Transverse colon (tissue), 4 donors: Measurements from ENCODE around the gene MMAA.

ENCODE experiments used
- EP300 ChIP-seq: sonication (generic); formaldehyde crosslinking; IDR thresholded peaks from one replicate; pipeline ENCODE4 v1.6.1; 2017; ENCODE audit warnings: antibody characterized with exemption, low read depth
- POLR2A ChIP-seq: fragments of 450-650 bp; IDR thresholded peaks from one replicate; pipeline ENCODE4 v1.6.1; 2016; ENCODE audit warnings: antibody characterized with exemption, mild to moderate bottlenecking, moderate library complexity
- POLR2AphosphoS5 ChIP-seq, 3 donors: sonication (generic); formaldehyde crosslinking; IDR thresholded peaks; one replicate each; pipeline ENCODE4 v1.6.1; 2016; ENCODE audit warnings: antibody characterized with exemption in 3 of 3
- TF ChIP-seq, protein P1 (sequence below), 5 experiments: fragments of 200-600 bp in 3 of 5; fragments of 450-650 bp in 2 of 5; sonication (generic) in 3 of 5; IDR thresholded peaks; 1 replicate in 2 of 5; 2 replicates in 3 of 5; pipeline ENCODE4 v1.5.1; 2016 to 2017; ENCODE audit warnings: antibody characterized with exemption in 5 of 5, inconsistent platforms in 3 of 5, mild to moderate bottlenecking in 2 of 5, moderate library complexity in 1 of 5

DNA sequence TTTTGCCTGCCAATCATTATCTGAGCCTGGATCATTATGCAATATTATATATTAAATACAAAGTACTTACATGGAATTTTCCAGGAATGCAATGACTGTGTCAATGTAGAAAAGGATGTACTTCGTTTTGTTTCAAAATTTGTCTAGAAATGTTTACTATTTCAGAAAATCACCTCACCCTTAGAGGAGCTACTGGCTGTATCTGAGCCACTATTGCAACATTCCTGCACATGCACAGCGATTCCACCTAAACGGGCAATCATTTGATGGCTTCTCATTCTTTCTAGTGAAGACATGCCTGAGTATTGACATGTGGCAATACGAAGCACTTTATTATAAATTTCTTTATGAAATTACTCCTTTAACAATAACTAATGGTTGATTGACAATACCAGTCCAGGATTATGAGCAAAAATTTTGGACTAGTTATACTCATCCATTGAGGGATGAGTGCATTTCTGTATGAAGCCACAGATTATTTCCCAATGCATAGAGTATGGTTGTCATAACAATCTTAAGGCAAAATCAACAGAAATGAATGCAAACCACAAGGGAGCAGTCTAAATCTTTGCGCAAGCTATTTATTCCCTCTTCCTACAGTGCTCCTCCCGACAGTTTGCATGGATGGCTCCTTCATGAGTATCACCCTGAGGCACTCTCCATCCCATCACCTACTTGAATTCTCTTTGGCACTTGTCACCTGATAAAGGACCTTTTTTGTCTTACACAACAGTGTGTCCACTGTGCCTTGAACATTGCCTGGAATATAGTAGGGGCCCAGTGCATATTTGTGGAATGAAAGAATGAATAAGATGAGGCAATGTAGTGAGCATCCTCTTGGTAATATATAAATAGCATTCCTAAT is 35.8 kb upstream of the MMAA start:
- TF ChIP-seq, protein P1, sequence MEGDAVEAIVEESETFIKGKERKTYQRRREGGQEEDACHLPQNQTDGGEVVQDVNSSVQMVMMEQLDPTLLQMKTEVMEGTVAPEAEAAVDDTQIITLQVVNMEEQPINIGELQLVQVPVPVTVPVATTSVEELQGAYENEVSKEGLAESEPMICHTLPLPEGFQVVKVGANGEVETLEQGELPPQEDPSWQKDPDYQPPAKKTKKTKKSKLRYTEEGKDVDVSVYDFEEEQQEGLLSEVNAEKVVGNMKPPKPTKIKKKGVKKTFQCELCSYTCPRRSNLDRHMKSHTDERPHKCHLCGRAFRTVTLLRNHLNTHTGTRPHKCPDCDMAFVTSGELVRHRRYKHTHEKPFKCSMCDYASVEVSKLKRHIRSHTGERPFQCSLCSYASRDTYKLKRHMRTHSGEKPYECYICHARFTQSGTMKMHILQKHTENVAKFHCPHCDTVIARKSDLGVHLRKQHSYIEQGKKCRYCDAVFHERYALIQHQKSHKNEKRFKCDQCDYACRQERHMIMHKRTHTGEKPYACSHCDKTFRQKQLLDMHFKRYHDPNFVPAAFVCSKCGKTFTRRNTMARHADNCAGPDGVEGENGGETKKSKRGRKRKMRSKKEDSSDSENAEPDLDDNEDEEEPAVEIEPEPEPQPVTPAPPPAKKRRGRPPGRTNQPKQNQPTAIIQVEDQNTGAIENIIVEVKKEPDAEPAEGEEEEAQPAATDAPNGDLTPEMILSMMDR (IDR thresholded peaks at IDR 0.05): no peak
- TF ChIP-seq POLR2AphosphoS5 (IDR thresholded peaks at IDR 0.05) (no peak), POLR2A (no peak), EP300 (no peak)
